Liver (tissue), 9 donors: ENCODE measurements around the gene PEX14. TPM values are rescaled to one million over a fixed set of nuclear protein-coding genes. Genes with fewer than 3 reads are reported as not detected.

ENCODE experiments used
- DNase-seq: peaks from one replicate; pipeline ENCODE4 v3.0.0-alpha.2; 2017; ENCODE audit warnings: low spot score
- H3K27ac ChIP-seq, 2 donors: one replicate each; pipeline ENCODE4 v1.7.0; 2013; ENCODE audit warnings: inconsistent platforms in 2 of 2, low read length in 2 of 2, control low read depth in 1 of 2, low read depth in 1 of 2, mild to moderate bottlenecking in 1 of 2
- H3K27me3 ChIP-seq, 4 donors: one replicate each; pipeline versions ENCODE4 v1.6.1 to v1.7.0; 2013; ENCODE audit warnings: low read length in 3 of 4, inconsistent platforms in 1 of 4, mild to moderate bottlenecking in 1 of 4, moderate library complexity in 1 of 4; ENCODE audit not compliant: control insufficient read depth in 4 of 4, insufficient read depth in 4 of 4
- H3K36me3 ChIP-seq, 4 donors: one replicate each; pipeline versions ENCODE4 v1.6.1 to v1.7.0; 2013; ENCODE audit warnings: low read length in 3 of 4, mild to moderate bottlenecking in 3 of 4, low read depth in 1 of 4, moderate library complexity in 1 of 4; ENCODE audit not compliant: control insufficient read depth in 4 of 4, insufficient read depth in 3 of 4
- H3K4me1 ChIP-seq, 4 donors: one replicate each; pipeline versions ENCODE4 v1.6.1 to v1.7.0; 2013; ENCODE audit warnings: low read length in 3 of 4, mild to moderate bottlenecking in 3 of 4, moderate library complexity in 1 of 4; ENCODE audit not compliant: control insufficient read depth in 4 of 4, insufficient read depth in 4 of 4
- H3K4me3 ChIP-seq, 3 donors: one replicate each; pipeline versions ENCODE4 v1.6.1 to v1.7.0; 2013; ENCODE audit warnings: low read length in 3 of 3, control low read depth in 1 of 3, low read depth in 1 of 3, mild to moderate bottlenecking in 1 of 3
- H3K9ac ChIP-seq, 2 donors: one replicate each; pipeline ENCODE4 v1.7.0; 2013; ENCODE audit warnings: low read length in 2 of 2, mild to moderate bottlenecking in 2 of 2, moderate library complexity in 2 of 2, control low read depth in 1 of 2, low read depth in 1 of 2
- H3K9me3 ChIP-seq, 4 donors: one replicate each; pipeline versions ENCODE4 v1.6.1 to v1.7.0; 2013; ENCODE audit warnings: low read length in 3 of 4; ENCODE audit not compliant: control insufficient read depth in 4 of 4
- ATF3 ChIP-seq: IDR thresholded peaks from 2 replicates; pipeline ENCODE4 v1.6.1; 2016; ENCODE audit warnings: antibody characterized with exemption
- CTCF ChIP-seq: fragments of 150-350 bp; IDR thresholded peaks from 2 replicates; pipeline ENCODE4 v1.5.1; 2017; ENCODE audit warnings: improper control_type of control experiment, low read depth, low read length; ENCODE audit not compliant: missing input control
- EGR1 ChIP-seq, 2 donors: IDR thresholded peaks; 2 replicates each; pipeline ENCODE4 v1.6.1; 2016 to 2018; ENCODE audit warnings: antibody characterized with exemption in 2 of 2, low read depth in 2 of 2
- FOXA1 ChIP-seq: IDR thresholded peaks from 2 replicates; pipeline ENCODE4 v1.6.1; 2016; ENCODE audit warnings: antibody characterized with exemption
- FOXA2 ChIP-seq: IDR thresholded peaks from 2 replicates; pipeline ENCODE4 v1.6.1; 2016; ENCODE audit warnings: antibody characterized with exemption
- GABPA ChIP-seq, 2 donors: IDR thresholded peaks in 1 of 2; conservative IDR thresholded peaks in 1 of 2; 2 replicates each; pipeline ENCODE4 v1.6.1; 2016; ENCODE audit warnings: antibody characterized with exemption in 2 of 2, mild to moderate bottlenecking in 1 of 2, moderate library complexity in 1 of 2
- HNF4A ChIP-seq, 2 donors: conservative IDR thresholded peaks; 2 replicates each; pipeline ENCODE4 v1.6.1; 2016; ENCODE audit warnings: antibody characterized with exemption in 2 of 2, mild to moderate bottlenecking in 2 of 2
- HNF4G ChIP-seq: IDR thresholded peaks from 2 replicates; pipeline ENCODE4 v1.6.1; 2016; ENCODE audit warnings: antibody characterized with exemption
- JUND ChIP-seq, 2 donors: IDR thresholded peaks; 2 replicates each; pipeline ENCODE4 v1.6.1; 2016; ENCODE audit warnings: antibody characterized with exemption in 2 of 2
- MAX ChIP-seq: IDR thresholded peaks from 2 replicates; pipeline ENCODE4 v1.6.1; 2016; ENCODE audit warnings: antibody characterized with exemption
- NR2F2 ChIP-seq: IDR thresholded peaks from 2 replicates; pipeline ENCODE4 v1.6.1; 2016; ENCODE audit warnings: antibody characterized with exemption
- RAD21 ChIP-seq, 2 donors: IDR thresholded peaks; 2 replicates each; pipeline ENCODE4 v1.6.1; 2016; ENCODE audit warnings: antibody characterized with exemption in 2 of 2, mild to moderate bottlenecking in 2 of 2
- REST ChIP-seq: IDR thresholded peaks from 2 replicates; pipeline ENCODE4 v1.6.1; 2016; ENCODE audit warnings: antibody characterized with exemption, mild to moderate bottlenecking
- RXRA ChIP-seq, 2 donors: IDR thresholded peaks; 2 replicates each; pipeline ENCODE4 v1.6.1; 2017 to 2018; ENCODE audit warnings: antibody characterized with exemption in 2 of 2, mild to moderate bottlenecking in 1 of 2
- SP1 ChIP-seq: IDR thresholded peaks from 2 replicates; pipeline ENCODE4 v1.6.1; 2018; ENCODE audit warnings: antibody characterized with exemption, mild to moderate bottlenecking
- TAF1 ChIP-seq: conservative IDR thresholded peaks from 2 replicates; pipeline ENCODE4 v1.6.1; 2016; ENCODE audit warnings: antibody characterized with exemption, mild to moderate bottlenecking
- YY1 ChIP-seq: IDR thresholded peaks from 2 replicates; pipeline ENCODE4 v1.6.1; 2016; ENCODE audit warnings: antibody characterized with exemption, mild to moderate bottlenecking
- ZBTB33 ChIP-seq: IDR thresholded peaks from 2 replicates; pipeline ENCODE4 v1.6.1; 2016; ENCODE audit warnings: antibody characterized with exemption
- whole genome bisulfite sequencing: extraction: QIAGEN DNeasy Blood & Tissue Kit; methylation state at CpG from one replicate; pipeline ENCODE4 v1.1.7; 2013; 5-methylcytosine and 5-hydroxymethylcytosine counted together
- polyA plus RNA-seq, 2 donors: library from polyadenylated mRNA; stranded (reverse) in 1 of 2; unstranded in 1 of 2; fragments of 200-250 nt in 1 of 2; fragments of >200 nt in 1 of 2; fragmentation: Nextera tagmentation in 1 of 2; extraction: Ambion mirVana in 1 of 2; gene quantifications; one replicate each; pipeline versions ENCODE4 v1.2.1 to v1.2.3, GENCODE V29; 2013 to 2015
- total RNA-seq, 2 donors: library from RNA; depleted of rRNA; stranded (reverse); fragments of >200 nt; gene quantifications; one replicate each; pipeline ENCODE4 v1.2.3, GENCODE V29; 2014
- donor health status: healthy.
- donor health status: healthy.
- donor health status: healthy.
- donor health status: healthy.
- donor health status: healthy.

PEX14 gene
- total and polyA plus RNA-seq, 4 donors = 7.1 to 16.1 (median 11.7) TPM

- H3K4me3 ChIP-seq = no peak overlapping the region
- H3K9me3 ChIP-seq = no peaks in the 10 kb centered on the region
- H3K27ac ChIP-seq = no peak overlapping the region
- H3K36me3 ChIP-seq = peaks cover 0 to 6% (median 3%) of the 10 kb centered on the region in 4 donors
- H3K4me1 ChIP-seq = peaks cover 2 to 33% (median 23%) of the 10 kb centered on the region in 4 donors
- no peak overlapping the region for H3K9ac ChIP-seq
- DNase-seq = no peak
- TF ChIP-seq RAD21 (IDR thresholded peaks at IDR 0.05) (no peak), FOXA1 (no peak), HNF4G (no peak), FOXA2 (no peak), GABPA (IDR thresholded peaks at IDR 0.05 in 1 of 2, conservative IDR thresholded peaks at IDR 0.05 in 1 of 2) (no peak), NR2F2 (no peak), JUND (IDR thresholded peaks at IDR 0.05) (no peak), EGR1 (IDR thresholded peaks at IDR 0.05; ENCODE audit: low read depth in 2 of 2) (no peak), SP1 (no peak), ZBTB33 (no peak), CTCF (no peak), RXRA (IDR thresholded peaks at IDR 0.05) (no peak), YY1 (no peak), MAX (no peak), HNF4A (conservative IDR thresholded peaks at IDR 0.05) (no peak)
- H3K27me3 ChIP-seq = no peaks in the 10 kb centered on the region
- 75% methylated on average over 14 of the region's 14 CpGs for WGBS
Observed at GRCh38 chr1:10495952-10496351, 21.2 kb downstream of the PEX14 start.

GRCh38 chr1:10497109-10497508 lies 22.4 kb downstream of the PEX14 start:
- Histone ChIP-seq H3K27me3 (no peaks in the 10 kb centered on the region), H3K27ac (no peak overlapping the region), H3K36me3 (peaks cover 0 to 6% (median 3%) of the 10 kb centered on the region in 4 donors), H3K4me1 (peaks cover 0 to 27% (median 15%) of the 10 kb centered on the region in 4 donors), H3K9ac (no peak overlapping the region), H3K4me3 (no peak overlapping the region), H3K9me3 (no peaks in the 10 kb centered on the region)
- no peak for TF ChIP-seq RXRA (IDR thresholded peaks at IDR 0.05)
- no peak for TF ChIP-seq YY1
- no peak for TF ChIP-seq JUND (IDR thresholded peaks at IDR 0.05)
- TF ChIP-seq SP1 = no peak
- TF ChIP-seq TAF1 = no peak
- no peak for TF ChIP-seq REST
- TF ChIP-seq GABPA (IDR thresholded peaks at IDR 0.05 in 1 of 2, conservative IDR thresholded peaks at IDR 0.05 in 1 of 2) = no peak
- no peak for TF ChIP-seq EGR1 (IDR thresholded peaks at IDR 0.05; ENCODE audit: low read depth in 2 of 2)
- TF ChIP-seq ATF3 = no peak
- TF ChIP-seq FOXA2 = no peak
- TF ChIP-seq ZBTB33 = no peak
- TF ChIP-seq RAD21 (IDR thresholded peaks at IDR 0.05) = no peak
- TF ChIP-seq MAX = no peak
- TF ChIP-seq CTCF = no peak
- no peak for TF ChIP-seq HNF4G
- TF ChIP-seq NR2F2 = no peak
- no peak for TF ChIP-seq FOXA1
- no peak for TF ChIP-seq HNF4A (conservative IDR thresholded peaks at IDR 0.05)
- DNase-seq = no peak
- 92% methylated on average over 7 of the region's 7 CpGs for WGBS
